ENCODE data around the gene PICK1. TPM values are rescaled to one million over a fixed set of nuclear protein-coding genes. Genes with fewer than 3 reads are reported as not detected.

PICK1 gene
- polyA plus RNA-seq, 1 donor from 2014 or later: 101 TPM

DNA sequence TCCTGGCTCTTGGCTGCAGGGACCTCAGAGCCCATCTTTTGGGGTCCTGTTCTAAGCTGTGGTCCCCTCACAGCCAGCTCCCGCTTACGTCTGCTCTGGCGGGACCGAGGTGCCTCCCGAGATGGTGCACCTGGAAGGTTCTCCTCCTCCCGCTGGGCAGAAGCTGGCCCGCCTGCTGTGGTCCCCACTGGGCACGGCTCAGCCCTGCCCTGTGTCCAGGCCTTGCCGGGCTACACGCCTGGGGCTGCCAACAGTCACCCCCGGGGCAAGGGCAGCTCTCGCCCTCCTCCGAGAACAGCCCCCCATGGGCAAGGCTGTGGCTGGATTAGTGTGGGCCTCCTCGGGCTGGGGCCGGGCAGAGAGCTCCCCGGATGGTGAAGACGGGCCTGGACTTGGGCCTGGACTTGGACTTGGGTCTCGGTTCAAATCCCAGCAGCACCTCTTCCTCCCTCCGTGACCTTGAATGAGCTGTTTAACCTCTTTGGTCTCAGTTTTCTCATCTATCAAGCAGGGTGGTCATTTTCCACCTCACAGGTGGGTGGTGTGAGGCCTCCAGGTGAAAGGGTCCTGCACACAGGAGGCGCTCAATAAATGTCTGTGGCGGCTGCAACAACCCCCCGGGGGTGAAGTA is 52.3 kb downstream of the PICK1 start:
- H3K27me3 ChIP-seq (ENCODE audit: insufficient read depth, low read depth, low read length): no peaks in the 10 kb centered on the region
- no peak overlapping the region for H3K9ac ChIP-seq (ENCODE audit: low read length)
- H3K27ac ChIP-seq (ENCODE audit: low read length): no peak overlapping the region
- no peaks in the 10 kb centered on the region for H3K36me3 ChIP-seq (ENCODE audit: insufficient read depth, low read length)
- H3K9me2 ChIP-seq (ENCODE audit: insufficient read depth, low read length): no peaks in the 10 kb centered on the region
- no peaks in the 10 kb centered on the region for H4K20me1 ChIP-seq (ENCODE audit: insufficient read depth)
- no peak overlapping the region for H3K4me2 ChIP-seq (ENCODE audit: low read length)
- no peaks in the 10 kb centered on the region for H3K9me3 ChIP-seq (ENCODE audit: low read length)
- no peak overlapping the region for H2AFZ ChIP-seq (ENCODE audit: low read depth, low read length)
- no peak for TF ChIP-seq EP300 (conservative IDR thresholded peaks at IDR 0.05; ENCODE audit: poor library complexity, severe bottlenecking)
- no peak for TF ChIP-seq EZH2 (IDR thresholded peaks at IDR 0.05; ENCODE audit: borderline replicate concordance, insufficient read depth, low read length, poor library complexity, severe bottlenecking)
- no peak for TF ChIP-seq MXI1 (conservative IDR thresholded peaks at IDR 0.05; ENCODE audit: poor library complexity, severe bottlenecking)
- TF ChIP-seq, protein P1, sequence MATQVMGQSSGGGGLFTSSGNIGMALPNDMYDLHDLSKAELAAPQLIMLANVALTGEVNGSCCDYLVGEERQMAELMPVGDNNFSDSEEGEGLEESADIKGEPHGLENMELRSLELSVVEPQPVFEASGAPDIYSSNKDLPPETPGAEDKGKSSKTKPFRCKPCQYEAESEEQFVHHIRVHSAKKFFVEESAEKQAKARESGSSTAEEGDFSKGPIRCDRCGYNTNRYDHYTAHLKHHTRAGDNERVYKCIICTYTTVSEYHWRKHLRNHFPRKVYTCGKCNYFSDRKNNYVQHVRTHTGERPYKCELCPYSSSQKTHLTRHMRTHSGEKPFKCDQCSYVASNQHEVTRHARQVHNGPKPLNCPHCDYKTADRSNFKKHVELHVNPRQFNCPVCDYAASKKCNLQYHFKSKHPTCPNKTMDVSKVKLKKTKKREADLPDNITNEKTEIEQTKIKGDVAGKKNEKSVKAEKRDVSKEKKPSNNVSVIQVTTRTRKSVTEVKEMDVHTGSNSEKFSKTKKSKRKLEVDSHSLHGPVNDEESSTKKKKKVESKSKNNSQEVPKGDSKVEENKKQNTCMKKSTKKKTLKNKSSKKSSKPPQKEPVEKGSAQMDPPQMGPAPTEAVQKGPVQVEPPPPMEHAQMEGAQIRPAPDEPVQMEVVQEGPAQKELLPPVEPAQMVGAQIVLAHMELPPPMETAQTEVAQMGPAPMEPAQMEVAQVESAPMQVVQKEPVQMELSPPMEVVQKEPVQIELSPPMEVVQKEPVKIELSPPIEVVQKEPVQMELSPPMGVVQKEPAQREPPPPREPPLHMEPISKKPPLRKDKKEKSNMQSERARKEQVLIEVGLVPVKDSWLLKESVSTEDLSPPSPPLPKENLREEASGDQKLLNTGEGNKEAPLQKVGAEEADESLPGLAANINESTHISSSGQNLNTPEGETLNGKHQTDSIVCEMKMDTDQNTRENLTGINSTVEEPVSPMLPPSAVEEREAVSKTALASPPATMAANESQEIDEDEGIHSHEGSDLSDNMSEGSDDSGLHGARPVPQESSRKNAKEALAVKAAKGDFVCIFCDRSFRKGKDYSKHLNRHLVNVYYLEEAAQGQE (IDR thresholded peaks at IDR 0.05; ENCODE audit: borderline replicate concordance): no peak
- no peak for TF ChIP-seq TAF1 (IDR thresholded peaks at IDR 0.05; ENCODE audit: low read depth)
- TF ChIP-seq POLR2AphosphoS5 (IDR thresholded peaks at IDR 0.05): no peak
- no peak for TF ChIP-seq SMC3 (conservative IDR thresholded peaks at IDR 0.05; ENCODE audit: poor library complexity)
- TF ChIP-seq RAD21 (conservative IDR thresholded peaks at IDR 0.05): no peak
- H3F3A ChIP-seq (ENCODE audit: insufficient read depth, low read length, poor library complexity, severe bottlenecking): no peaks in the 10 kb centered on the region
- H3K4me3 ChIP-seq (ENCODE audit: low read length): no peak overlapping the region
- H3K79me2 ChIP-seq (replicated peaks; ENCODE audit: insufficient read depth, low read length): no peaks in the 10 kb centered on the region

DNA sequence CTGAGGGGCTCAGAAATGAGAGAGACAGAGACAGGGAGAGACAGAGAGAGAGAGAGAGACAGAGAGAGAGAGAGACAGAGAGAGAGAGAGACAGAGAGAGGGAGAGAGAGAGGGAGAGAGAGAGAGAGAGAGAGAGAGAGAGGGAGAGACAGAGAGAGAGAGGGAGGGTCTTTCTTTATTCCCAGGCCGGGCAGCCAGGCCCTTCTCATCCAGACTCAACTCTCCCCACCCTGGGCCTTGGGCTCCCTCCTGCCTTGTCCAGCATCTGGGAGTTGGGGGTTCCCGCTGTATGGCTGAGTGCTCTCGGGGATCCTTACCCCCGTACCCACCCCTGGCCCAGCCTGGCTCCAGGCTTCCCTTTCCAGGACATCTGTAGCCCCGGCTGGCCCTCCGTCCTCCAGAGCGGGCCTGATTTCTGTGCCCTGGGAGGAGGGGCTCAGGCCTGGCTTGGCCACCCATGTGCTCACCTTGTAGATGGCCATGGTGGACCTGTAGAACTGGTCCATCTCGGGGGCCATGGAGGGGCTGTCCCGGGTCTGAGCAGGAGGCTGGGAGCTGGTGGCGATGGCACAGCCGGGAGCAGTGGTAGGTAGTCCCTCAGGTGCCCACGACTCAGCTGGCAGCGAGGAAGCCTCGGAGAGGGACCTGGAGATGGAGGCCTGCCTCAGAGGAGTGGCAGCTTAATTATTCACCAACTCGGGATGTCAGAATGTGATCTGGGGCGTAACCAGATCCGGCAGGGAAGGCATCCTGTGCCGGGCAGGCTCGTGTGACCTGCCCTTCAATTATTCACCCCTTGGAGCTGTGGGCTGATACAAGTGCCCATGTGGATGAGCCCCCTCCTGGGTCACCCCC is 53.0 kb downstream of the PICK1 start, which contains the start of gene BAIAP2L2:
Gene BAIAP2L2, minus strand, starts transcription at position 677 of the 855 bp plus-strand sequence. Its CDS starts 159 bp downstream, at position 518.
- Histone ChIP-seq H3K9me3 (ENCODE audit: low read length) (no peaks in the 10 kb centered on the region), H2AFZ (ENCODE audit: low read depth, low read length) (no peak within 1 kb of the TSS), H3K4me2 (ENCODE audit: low read length) (no peak within 1 kb of the TSS), H3K36me3 (ENCODE audit: insufficient read depth, low read length) (no peaks in the 10 kb centered on the region), H3K9ac (ENCODE audit: low read length) (no peak within 1 kb of the TSS), H4K20me1 (ENCODE audit: insufficient read depth) (no peaks in the 10 kb centered on the region), H3K9me2 (ENCODE audit: insufficient read depth, low read length) (no peaks in the 10 kb centered on the region), H3K79me2 (replicated peaks; ENCODE audit: insufficient read depth, low read length) (no peaks in the 10 kb centered on the region), H3K4me3 (ENCODE audit: low read length) (no peak within 1 kb of the TSS), H3K27me3 (ENCODE audit: insufficient read depth, low read depth, low read length) (no peaks in the 10 kb centered on the region), H3K27ac (ENCODE audit: low read length) (no peak within 1 kb of the TSS), H3F3A (ENCODE audit: insufficient read depth, low read length, poor library complexity, severe bottlenecking) (no peaks in the 10 kb centered on the region)
- TF ChIP-seq EZH2 (IDR thresholded peaks at IDR 0.05; ENCODE audit: borderline replicate concordance, insufficient read depth, low read length, poor library complexity, severe bottlenecking): no peak
